GM21723 (cell line): ENCODE measurements around the gene HES1.
"Not testable (repeated sequence)": the region's sequence is repeated elsewhere in the genome, so short reads cannot be mapped to it uniquely, and the experiment has no call there.

Experiments used
- ATAC-seq: cut with Tn5 transposase; IDR thresholded peaks from one replicate; pipeline ENCODE4 v1.9.1; 2021; ENCODE audit warnings: mild to moderate bottlenecking, moderate library complexity; ENCODE audit not compliant: unreplicated experiment

Gene HES1

GRCh38 chr3:194124193-194124592 is 11.8 kb upstream of the HES1 start:
- ATAC-seq: no peak

- no peak for ATAC-seq
These were observed 10.5 kb upstream of the HES1 start for GRCh38 chr3:194125442-194125841.

- no peak for ATAC-seq
These were observed 9.2 kb upstream of the HES1 start for GRCh38 chr3:194126790-194127189.

GRCh38 chr3:194128202-194128918 is 7.6 kb upstream of the HES1 start:
- no peak for ATAC-seq

- ATAC-seq: not testable (repeated sequence)
These were observed 7.0 kb upstream of the HES1 start for GRCh38 chr3:194128919-194129295.

- no peak for ATAC-seq
These were observed 6.3 kb upstream of the HES1 start for GRCh38 chr3:194129581-194130133.

GRCh38 chr3:194130188-194130587 is 5.8 kb upstream of the HES1 start:
- ATAC-seq: no peak

GRCh38 chr3:194130807-194131589 is 5.0 kb upstream of the HES1 start:
- peak; percentile 65 for ATAC-seq

GRCh38 chr3:194132465-194133286 is 3.3 kb upstream of the HES1 start:
- no peak for ATAC-seq

- no peak for ATAC-seq
These were observed 2.2 kb upstream of the HES1 start for GRCh38 chr3:194133661-194134230.

- ATAC-seq: peak; percentile 14
These were observed 1.7 kb upstream of the HES1 start for GRCh38 chr3:194134231-194134756.

GRCh38 chr3:194134757-194135515 is 1.0 kb upstream of the HES1 start:
- peak; percentile 39 for ATAC-seq

GRCh38 chr3:194135516-194135805 is 487 bp upstream of the HES1 start:
- ATAC-seq: no peak

GRCh38 chr3:194136519-194137007 is 615 bp downstream of the HES1 start:
- ATAC-seq: no peak

- no peak for ATAC-seq
These were observed 1.1 kb downstream of the HES1 start for GRCh38 chr3:194137008-194137505.

- peak; percentile 36 for ATAC-seq
These were observed 1.8 kb downstream of the HES1 start for GRCh38 chr3:194137506-194138474.

- no peak for ATAC-seq
These were observed 2.8 kb downstream of the HES1 start for GRCh38 chr3:194138732-194139070.

- ATAC-seq: no peak
These were observed 3.3 kb downstream of the HES1 start for GRCh38 chr3:194139071-194139813.
